WTC11 (cell line): Measurements from ENCODE around the gene SF3B2. TPM values are rescaled to one million over a fixed set of nuclear protein-coding genes. Genes with fewer than 3 reads are reported as not detected.

ENCODE experiments used
- ATAC-seq: fragments of 200-7000 bp; cut with Tn5 transposase; 2 replicates; pipeline ENCODE4 v1.10.0; 2021; ENCODE audit warnings: mild to moderate bottlenecking, moderate library complexity
- CTCF ChIA-PET: fragments of 300-600 bp; sonication (Branson Sonifier 250); formaldehyde crosslinking; loops from one replicate; lab custom pipeline; 2021; ENCODE audit warnings: antibody characterized with exemption; lab: Charles Lee
- POLR2A ChIA-PET: fragments of 350-600 bp; sonication (Branson Sonifier 250); formaldehyde crosslinking; loops from one replicate; lab custom pipeline; 2021; ENCODE audit warnings: antibody characterized with exemption; lab: Charles Lee
- DNase-seq: peaks from one replicate; pipeline ENCODE4 v3.0.0; 2021; ENCODE audit warnings: low spot score
- H3K27ac Mint-ChIP-seq: 2 replicates; pipeline ENCODE4 v1.8.0; 2021; ENCODE audit warnings: mixed read lengths
- H3K27me3 Mint-ChIP-seq: 2 replicates; pipeline ENCODE4 v1.8.0; 2021; ENCODE audit warnings: low read depth, mild to moderate bottlenecking, moderate library complexity, mixed read lengths
- H3K36me3 Mint-ChIP-seq: 2 replicates; pipeline ENCODE4 v1.8.0; 2021; ENCODE audit warnings: mixed read lengths
- H3K4me1 Mint-ChIP-seq: 2 replicates; pipeline ENCODE4 v1.8.0; 2022; ENCODE audit warnings: mixed read lengths
- H3K4me3 Mint-ChIP-seq: 2 replicates; pipeline ENCODE4 v1.8.0; 2021; ENCODE audit warnings: mild to moderate bottlenecking, moderate library complexity, mixed read lengths
- H3K9me3 Mint-ChIP-seq: 2 replicates; pipeline ENCODE4 v1.8.0; 2021; ENCODE audit warnings: mixed read lengths
- ESRRA ChIP-seq: sonication (generic); formaldehyde crosslinking; IDR thresholded peaks from 2 replicates; pipeline ENCODE4 v1.8.1; 2022; ENCODE audit warnings: mild to moderate bottlenecking, missing genetic modification reagents, borderline replicate concordance
- ETV6 ChIP-seq: sonication (generic); formaldehyde crosslinking; IDR thresholded peaks from 2 replicates; pipeline ENCODE4 v1.8.1; 2022; ENCODE audit warnings: mild to moderate bottlenecking, missing genetic modification reagents
- FOXK1 ChIP-seq: sonication (generic); formaldehyde crosslinking; IDR thresholded peaks from 2 replicates; pipeline ENCODE4 v1.8.0; 2022; ENCODE audit warnings: mild to moderate bottlenecking, moderate library complexity, missing genetic modification reagents
- MYBL2 ChIP-seq: sonication (generic); formaldehyde crosslinking; IDR thresholded peaks from 2 replicates; pipeline ENCODE4 v1.8.1; 2023; ENCODE audit warnings: mild to moderate bottlenecking, moderate library complexity, missing genetic modification reagents
- NR2C2 ChIP-seq: sonication (generic); formaldehyde crosslinking; IDR thresholded peaks from 2 replicates; pipeline ENCODE4 v1.8.0; 2022; ENCODE audit warnings: mild to moderate bottlenecking, missing genetic modification reagents
- PRRX2 ChIP-seq: fragments of 250-450 bp; sonication (Bioruptor Pico); IDR thresholded peaks from 2 replicates; pipeline ENCODE4 v1.8.0; 2021; ENCODE audit warnings: mild to moderate bottlenecking
- TCF7 ChIP-seq: sonication (generic); formaldehyde crosslinking; IDR thresholded peaks from 2 replicates; pipeline ENCODE4 v1.8.0; 2022; ENCODE audit warnings: mild to moderate bottlenecking, low read depth, missing genetic modification reagents, moderate library complexity
- TP53 ChIP-seq: sonication (generic); formaldehyde crosslinking; IDR thresholded peaks from 2 replicates; pipeline ENCODE4 v1.8.1; 2023; ENCODE audit warnings: mild to moderate bottlenecking, missing genetic modification reagents
- ZNF232 ChIP-seq: sonication (generic); formaldehyde crosslinking; IDR thresholded peaks from 2 replicates; pipeline ENCODE4 v1.8.0; 2022; ENCODE audit warnings: mild to moderate bottlenecking, missing genetic modification reagents
- total RNA-seq: library from RNA; stranded (reverse); gene quantifications from 3 replicates; pipeline ENCODE4 v1.2.3, GENCODE V29; 2021
- TF ChIP-seq, protein P1 (sequence below): sonication (generic); formaldehyde crosslinking; conservative IDR thresholded peaks from 2 replicates; pipeline ENCODE4 v1.8.1; 2023; ENCODE audit warnings: mild to moderate bottlenecking, low read depth, missing genetic modification reagents, moderate library complexity
- TF ChIP-seq, protein P2 (sequence below): sonication (generic); formaldehyde crosslinking; IDR thresholded peaks from 2 replicates; pipeline ENCODE4 v1.8.0; 2022; ENCODE audit warnings: mild to moderate bottlenecking, missing genetic modification reagents
- TF ChIP-seq, protein P3 (sequence below): sonication (generic); formaldehyde crosslinking; IDR thresholded peaks from 2 replicates; pipeline ENCODE4 v1.8.0; 2022; ENCODE audit warnings: mild to moderate bottlenecking, missing genetic modification reagents
- TF ChIP-seq, protein P4 (sequence below): fragments of 250-450 bp; sonication (Bioruptor Pico); IDR thresholded peaks from 2 replicates; pipeline ENCODE4 v2.1.2; 2022; ENCODE audit warnings: mild to moderate bottlenecking, moderate library complexity
- TF ChIP-seq, protein P5 (sequence below): sonication (generic); formaldehyde crosslinking; IDR thresholded peaks from 2 replicates; pipeline ENCODE4 v1.8.1; 2022; ENCODE audit warnings: low read depth, mild to moderate bottlenecking, moderate library complexity, missing genetic modification reagents, borderline replicate concordance
- TF ChIP-seq, protein P6 (sequence below): sonication (generic); formaldehyde crosslinking; IDR thresholded peaks from 2 replicates; pipeline ENCODE4 v1.8.0; 2022; ENCODE audit warnings: missing genetic modification reagents
- TF ChIP-seq, protein P7 (sequence below): sonication (generic); formaldehyde crosslinking; IDR thresholded peaks from 2 replicates; pipeline ENCODE4 v1.8.1; 2022; ENCODE audit warnings: low read depth, missing genetic modification reagents, borderline replicate concordance

The SF3B2 gene
- total RNA-seq, 1 experiment from 2014 or later, result 295 TPM

DNA sequence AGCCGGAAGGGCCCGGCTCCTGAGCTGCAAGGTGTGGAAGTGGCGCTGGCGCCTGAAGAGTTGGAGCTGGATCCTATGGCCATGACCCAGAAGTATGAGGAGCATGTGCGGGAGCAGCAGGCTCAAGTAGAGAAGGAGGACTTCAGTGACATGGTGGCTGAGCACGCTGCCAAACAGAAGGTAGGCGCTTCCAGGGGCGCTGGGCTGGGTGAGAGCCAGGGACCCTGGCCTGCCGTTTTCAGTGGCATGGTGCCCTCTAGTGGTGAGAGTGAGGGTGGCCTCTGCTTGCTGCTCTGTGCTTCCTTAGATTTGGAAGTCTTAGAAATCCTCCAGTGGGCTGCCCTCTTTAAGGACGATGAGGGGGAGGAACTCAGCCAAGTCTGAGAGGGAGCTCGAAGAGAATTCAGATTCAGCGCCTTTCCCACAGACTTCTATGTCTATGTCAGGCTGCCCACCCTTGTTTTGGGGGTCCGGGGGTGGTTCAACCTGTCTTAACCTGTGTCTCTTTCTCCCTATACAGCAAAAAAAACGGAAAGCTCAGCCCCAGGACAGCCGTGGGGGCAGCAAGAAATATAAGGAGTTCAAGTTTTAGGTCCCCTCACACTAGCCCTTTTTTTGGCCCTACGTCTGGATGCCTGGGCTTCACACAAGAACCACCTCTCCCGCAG lies 16.1 kb downstream of the SF3B2 start (continued):
- TF ChIP-seq, protein P1, sequence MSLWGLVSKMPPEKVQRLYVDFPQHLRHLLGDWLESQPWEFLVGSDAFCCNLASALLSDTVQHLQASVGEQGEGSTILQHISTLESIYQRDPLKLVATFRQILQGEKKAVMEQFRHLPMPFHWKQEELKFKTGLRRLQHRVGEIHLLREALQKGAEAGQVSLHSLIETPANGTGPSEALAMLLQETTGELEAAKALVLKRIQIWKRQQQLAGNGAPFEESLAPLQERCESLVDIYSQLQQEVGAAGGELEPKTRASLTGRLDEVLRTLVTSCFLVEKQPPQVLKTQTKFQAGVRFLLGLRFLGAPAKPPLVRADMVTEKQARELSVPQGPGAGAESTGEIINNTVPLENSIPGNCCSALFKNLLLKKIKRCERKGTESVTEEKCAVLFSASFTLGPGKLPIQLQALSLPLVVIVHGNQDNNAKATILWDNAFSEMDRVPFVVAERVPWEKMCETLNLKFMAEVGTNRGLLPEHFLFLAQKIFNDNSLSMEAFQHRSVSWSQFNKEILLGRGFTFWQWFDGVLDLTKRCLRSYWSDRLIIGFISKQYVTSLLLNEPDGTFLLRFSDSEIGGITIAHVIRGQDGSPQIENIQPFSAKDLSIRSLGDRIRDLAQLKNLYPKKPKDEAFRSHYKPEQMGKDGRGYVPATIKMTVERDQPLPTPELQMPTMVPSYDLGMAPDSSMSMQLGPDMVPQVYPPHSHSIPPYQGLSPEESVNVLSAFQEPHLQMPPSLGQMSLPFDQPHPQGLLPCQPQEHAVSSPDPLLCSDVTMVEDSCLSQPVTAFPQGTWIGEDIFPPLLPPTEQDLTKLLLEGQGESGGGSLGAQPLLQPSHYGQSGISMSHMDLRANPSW (CRISPR knock-in tag), result no peak

DNA sequence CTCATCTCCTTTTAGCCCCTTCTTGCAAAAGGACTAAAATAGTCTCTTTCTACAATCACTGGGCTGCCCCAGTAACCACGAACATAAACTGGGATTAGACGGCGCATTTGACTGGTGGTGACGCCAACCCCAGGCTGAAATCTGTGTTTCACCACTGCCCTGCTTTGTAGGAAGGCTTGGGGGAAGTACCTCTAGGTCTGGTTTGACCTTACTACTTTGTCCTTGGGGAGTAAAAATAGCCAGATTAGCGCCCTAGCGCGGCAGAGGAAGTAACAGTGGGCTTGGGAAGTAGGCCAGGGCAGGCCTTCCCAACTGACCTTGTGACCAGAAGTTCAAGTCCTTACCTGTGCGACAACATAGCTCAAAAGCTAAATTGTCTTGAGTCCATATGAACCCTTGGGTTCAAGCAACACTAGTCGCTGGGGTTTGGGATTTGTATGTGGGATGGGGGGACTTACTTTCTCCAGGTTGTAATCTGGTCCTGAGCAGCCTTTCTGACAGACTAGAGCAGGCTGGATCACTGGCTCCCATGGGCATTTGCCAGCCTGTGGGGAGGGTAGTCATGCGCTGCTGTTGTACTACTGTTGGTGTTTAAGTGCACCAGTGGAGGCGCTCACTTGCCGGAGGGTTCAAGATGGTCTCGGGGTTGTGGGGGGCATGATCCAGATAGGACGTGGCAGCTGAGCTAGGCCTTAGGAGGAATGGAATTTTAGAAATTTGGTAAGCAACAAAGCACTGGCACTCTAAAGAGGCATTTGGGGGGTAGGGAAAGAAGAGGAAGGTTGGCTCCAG lies 17.0 kb downstream of the SF3B2 start:
- 0 out of 2 replicates have a peak, but pooled peaks cover 2% of the 10 kb centered on the region for H3K9me3 Mint-ChIP-seq
- H3K36me3 Mint-ChIP-seq, result peaks cover 49% of the 10 kb centered on the region
- DNase-seq (peak; percentile 49), ATAC-seq (peak; percentile 43)
- ChIA-PET POLR2A (no interaction called here), CTCF (interaction anchor here (0.6 to 4.7 kb wide), 12 partner anchors 9 to 178 kb away, joined by 3 to 43 read pairs (median 4); partner anchors contain the start of genes CCDC85B and SF3B2)
- peak overlapping the region; percentile 71 for H3K4me3 Mint-ChIP-seq
- peaks cover 26% of the 10 kb centered on the region for H3K4me1 Mint-ChIP-seq
- TF ChIP-seq, protein P2, sequence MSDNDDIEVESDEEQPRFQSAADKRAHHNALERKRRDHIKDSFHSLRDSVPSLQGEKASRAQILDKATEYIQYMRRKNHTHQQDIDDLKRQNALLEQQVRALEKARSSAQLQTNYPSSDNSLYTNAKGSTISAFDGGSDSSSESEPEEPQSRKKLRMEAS (CRISPR knock-in tag), result no peak
- no peak for TF ChIP-seq TP53 (CRISPR knock-in tag)
- TF ChIP-seq, protein P3, sequence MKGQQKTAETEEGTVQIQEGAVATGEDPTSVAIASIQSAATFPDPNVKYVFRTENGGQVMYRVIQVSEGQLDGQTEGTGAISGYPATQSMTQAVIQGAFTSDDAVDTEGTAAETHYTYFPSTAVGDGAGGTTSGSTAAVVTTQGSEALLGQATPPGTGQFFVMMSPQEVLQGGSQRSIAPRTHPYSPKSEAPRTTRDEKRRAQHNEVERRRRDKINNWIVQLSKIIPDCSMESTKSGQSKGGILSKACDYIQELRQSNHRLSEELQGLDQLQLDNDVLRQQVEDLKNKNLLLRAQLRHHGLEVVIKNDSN (CRISPR knock-in tag), result 0 out of 2 replicates have a peak, but pooled peaks have one; percentile 6
- TF ChIP-seq ESRRA (CRISPR knock-in tag), result no peak
- TF ChIP-seq TCF7 (CRISPR knock-in tag), result no peak
- H3K27me3 Mint-ChIP-seq, result no peaks in the 10 kb centered on the region
- H3K27ac Mint-ChIP-seq, result peak overlapping the region; percentile 93

DNA sequence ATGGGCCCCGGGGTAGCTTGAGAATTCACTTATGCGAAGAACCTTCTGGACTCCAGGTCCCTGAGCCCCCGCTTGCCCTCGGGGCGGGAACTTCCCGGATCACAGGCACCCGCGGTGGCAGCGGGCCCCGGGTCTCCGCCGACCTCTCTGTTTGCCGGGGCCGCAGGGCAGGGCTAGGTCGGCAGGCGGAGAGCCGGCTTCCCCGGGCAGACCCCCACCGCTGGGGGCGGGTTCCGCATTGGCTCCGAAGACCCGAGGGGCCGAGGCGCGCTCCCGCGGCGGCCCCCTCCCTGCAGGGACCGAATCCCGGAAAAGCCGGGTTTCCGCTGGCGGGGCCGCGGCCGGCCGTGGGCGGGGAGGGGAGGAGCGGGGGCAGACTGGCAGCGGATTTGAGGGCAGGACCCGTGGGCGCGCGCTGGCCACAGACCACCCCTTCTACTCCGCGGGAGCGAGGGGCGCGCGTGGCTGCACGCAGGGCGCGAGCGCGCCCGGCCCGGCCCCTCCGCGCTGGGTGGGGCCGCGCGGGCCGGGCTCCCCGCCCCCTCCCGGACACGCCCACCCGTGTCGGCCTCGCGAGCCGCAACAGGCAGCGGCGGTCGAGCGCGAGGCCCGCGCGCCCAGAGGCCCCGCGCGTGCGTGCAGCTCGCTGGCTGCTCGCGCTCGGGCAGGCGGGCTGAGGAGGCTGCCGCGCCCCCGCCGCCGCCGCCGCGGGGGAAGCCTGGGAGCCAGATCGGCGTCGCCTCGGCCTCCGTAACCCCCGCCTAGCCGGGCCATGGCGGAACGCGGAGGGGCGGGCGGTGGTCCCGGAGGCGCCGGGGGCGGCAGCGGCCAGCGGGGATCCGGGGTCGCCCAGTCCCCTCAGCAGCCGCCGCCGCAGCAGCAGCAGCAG lies 17.8 kb downstream of the SF3B2 start, which contains the start of gene PACS1:
Gene PACS1 (plus strand): TSS at position 558 of the 889 bp plus-strand sequence. CDS start 215 bp downstream, at position 773.
- ATAC-seq (peak; percentile 57), DNase-seq (peak; percentile 73)
- Mint-ChIP-seq H3K4me3 (peak within 1 kb of the TSS; percentile 88), H3K9me3 (no peaks in the 10 kb centered on the region), H3K27me3 (no peaks in the 10 kb centered on the region), H3K4me1 (peaks cover 26% of the 10 kb centered on the region), H3K36me3 (peaks cover 46% of the 10 kb centered on the region), H3K27ac (peak within 1 kb of the TSS; percentile 93)
- POLR2A ChIA-PET, result no interaction called here
- CTCF ChIA-PET, result interaction anchor here (1.4 to 4.7 kb wide), 7 partner anchors 12 to 179 kb away, joined by 5 to 43 read pairs (median 10); partner anchors contain the start of genes CCDC85B and SF3B2
- TF ChIP-seq, protein P4, sequence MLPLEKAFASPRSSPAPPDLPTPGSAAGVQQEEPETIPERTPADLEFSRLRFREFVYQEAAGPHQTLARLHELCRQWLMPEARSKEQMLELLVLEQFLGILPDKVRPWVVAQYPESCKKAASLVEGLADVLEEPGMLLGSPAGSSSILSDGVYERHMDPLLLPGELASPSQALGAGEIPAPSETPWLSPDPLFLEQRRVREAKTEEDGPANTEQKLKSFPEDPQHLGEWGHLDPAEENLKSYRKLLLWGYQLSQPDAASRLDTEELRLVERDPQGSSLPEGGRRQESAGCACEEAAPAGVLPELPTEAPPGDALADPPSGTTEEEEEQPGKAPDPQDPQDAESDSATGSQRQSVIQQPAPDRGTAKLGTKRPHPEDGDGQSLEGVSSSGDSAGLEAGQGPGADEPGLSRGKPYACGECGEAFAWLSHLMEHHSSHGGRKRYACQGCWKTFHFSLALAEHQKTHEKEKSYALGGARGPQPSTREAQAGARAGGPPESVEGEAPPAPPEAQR (CRISPR knock-in tag), result no peak
- 0 out of 2 replicates have a peak, but pooled peaks have one; percentile 19 for TF ChIP-seq FOXK1 (CRISPR knock-in tag)
- TF ChIP-seq, protein P5, sequence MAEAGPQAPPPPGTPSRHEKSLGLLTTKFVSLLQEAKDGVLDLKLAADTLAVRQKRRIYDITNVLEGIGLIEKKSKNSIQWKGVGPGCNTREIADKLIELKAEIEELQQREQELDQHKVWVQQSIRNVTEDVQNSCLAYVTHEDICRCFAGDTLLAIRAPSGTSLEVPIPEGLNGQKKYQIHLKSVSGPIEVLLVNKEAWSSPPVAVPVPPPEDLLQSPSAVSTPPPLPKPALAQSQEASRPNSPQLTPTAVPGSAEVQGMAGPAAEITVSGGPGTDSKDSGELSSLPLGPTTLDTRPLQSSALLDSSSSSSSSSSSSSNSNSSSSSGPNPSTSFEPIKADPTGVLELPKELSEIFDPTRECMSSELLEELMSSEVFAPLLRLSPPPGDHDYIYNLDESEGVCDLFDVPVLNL (CRISPR knock-in tag), result no peak
- TF ChIP-seq MYBL2 (CRISPR knock-in tag), result 0 out of 2 replicates have a peak, but pooled peaks have one; percentile 34
- no peak for TF ChIP-seq ZNF232 (CRISPR knock-in tag)
- TF ChIP-seq, protein P6, sequence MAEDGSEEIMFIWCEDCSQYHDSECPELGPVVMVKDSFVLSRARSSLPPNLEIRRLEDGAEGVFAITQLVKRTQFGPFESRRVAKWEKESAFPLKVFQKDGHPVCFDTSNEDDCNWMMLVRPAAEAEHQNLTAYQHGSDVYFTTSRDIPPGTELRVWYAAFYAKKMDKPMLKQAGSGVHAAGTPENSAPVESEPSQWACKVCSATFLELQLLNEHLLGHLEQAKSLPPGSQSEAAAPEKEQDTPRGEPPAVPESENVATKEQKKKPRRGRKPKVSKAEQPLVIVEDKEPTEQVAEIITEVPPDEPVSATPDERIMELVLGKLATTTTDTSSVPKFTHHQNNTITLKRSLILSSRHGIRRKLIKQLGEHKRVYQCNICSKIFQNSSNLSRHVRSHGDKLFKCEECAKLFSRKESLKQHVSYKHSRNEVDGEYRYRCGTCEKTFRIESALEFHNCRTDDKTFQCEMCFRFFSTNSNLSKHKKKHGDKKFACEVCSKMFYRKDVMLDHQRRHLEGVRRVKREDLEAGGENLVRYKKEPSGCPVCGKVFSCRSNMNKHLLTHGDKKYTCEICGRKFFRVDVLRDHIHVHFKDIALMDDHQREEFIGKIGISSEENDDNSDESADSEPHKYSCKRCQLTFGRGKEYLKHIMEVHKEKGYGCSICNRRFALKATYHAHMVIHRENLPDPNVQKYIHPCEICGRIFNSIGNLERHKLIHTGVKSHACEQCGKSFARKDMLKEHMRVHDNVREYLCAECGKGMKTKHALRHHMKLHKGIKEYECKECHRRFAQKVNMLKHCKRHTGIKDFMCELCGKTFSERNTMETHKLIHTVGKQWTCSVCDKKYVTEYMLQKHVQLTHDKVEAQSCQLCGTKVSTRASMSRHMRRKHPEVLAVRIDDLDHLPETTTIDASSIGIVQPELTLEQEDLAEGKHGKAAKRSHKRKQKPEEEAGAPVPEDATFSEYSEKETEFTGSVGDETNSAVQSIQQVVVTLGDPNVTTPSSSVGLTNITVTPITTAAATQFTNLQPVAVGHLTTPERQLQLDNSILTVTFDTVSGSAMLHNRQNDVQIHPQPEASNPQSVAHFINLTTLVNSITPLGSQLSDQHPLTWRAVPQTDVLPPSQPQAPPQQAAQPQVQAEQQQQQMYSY, result no peak
- no peak for TF ChIP-seq PRRX2 (CRISPR knock-in tag)
- TF ChIP-seq NR2C2, result no peak
- TF ChIP-seq ETV6 (CRISPR knock-in tag), result 0 out of 2 replicates have a peak, but pooled peaks have one; percentile 23
- TF ChIP-seq, protein P7, sequence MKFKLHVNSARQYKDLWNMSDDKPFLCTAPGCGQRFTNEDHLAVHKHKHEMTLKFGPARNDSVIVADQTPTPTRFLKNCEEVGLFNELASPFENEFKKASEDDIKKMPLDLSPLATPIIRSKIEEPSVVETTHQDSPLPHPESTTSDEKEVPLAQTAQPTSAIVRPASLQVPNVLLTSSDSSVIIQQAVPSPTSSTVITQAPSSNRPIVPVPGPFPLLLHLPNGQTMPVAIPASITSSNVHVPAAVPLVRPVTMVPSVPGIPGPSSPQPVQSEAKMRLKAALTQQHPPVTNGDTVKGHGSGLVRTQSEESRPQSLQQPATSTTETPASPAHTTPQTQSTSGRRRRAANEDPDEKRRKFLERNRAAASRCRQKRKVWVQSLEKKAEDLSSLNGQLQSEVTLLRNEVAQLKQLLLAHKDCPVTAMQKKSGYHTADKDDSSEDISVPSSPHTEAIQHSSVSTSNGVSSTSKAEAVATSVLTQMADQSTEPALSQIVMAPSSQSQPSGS (CRISPR knock-in tag), result no peak
